Measurements from ENCODE around the gene VCPKMT. TPM values are rescaled to one million over a fixed set of nuclear protein-coding genes. Genes with fewer than 3 reads are reported as not detected.
A peak's percentile ranks its signal among the peaks of the same experiment; 100 is the strongest.

The VCPKMT gene
- total and polyA plus RNA-seq, 7 donors: 1.8 to 8.2 (median 4.6) TPM

DNA sequence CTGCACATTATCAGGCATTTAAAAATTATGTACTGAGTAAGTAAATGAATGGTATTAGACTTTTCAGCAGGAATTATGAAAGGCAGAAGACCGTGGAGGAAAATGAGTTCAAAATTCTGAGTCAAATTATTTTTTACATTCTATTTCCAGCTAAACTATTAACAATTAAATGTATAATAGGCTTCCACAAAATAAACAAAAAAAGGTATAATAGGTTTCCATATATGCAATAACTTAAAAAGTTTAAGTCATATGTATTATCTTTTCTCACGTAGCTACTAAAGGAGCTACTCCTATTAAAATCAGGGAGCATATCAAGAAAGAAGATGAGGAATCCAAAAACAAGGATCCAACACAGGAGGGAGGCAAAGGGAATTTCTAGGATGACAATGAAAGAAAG lies 11.4 kb upstream of the VCPKMT start:
- Histone ChIP-seq H3K27ac (no peak overlapping the region), H3K4me3 (no peak overlapping the region), H3K9me3 (no peaks in the 10 kb centered on the region), H3K4me1 (peaks cover 16% of the 10 kb centered on the region), H3K36me3 (ENCODE audit: insufficient read depth in 1 of 2, low read depth in 1 of 2) (peaks cover 0 to 91% of the 10 kb centered on the region in 2 donors), H3K27me3 (ENCODE audit: insufficient read depth in 3 of 3, low read length in 2 of 3) (no peaks in the 10 kb centered on the region)
- TF ChIP-seq, protein P1, sequence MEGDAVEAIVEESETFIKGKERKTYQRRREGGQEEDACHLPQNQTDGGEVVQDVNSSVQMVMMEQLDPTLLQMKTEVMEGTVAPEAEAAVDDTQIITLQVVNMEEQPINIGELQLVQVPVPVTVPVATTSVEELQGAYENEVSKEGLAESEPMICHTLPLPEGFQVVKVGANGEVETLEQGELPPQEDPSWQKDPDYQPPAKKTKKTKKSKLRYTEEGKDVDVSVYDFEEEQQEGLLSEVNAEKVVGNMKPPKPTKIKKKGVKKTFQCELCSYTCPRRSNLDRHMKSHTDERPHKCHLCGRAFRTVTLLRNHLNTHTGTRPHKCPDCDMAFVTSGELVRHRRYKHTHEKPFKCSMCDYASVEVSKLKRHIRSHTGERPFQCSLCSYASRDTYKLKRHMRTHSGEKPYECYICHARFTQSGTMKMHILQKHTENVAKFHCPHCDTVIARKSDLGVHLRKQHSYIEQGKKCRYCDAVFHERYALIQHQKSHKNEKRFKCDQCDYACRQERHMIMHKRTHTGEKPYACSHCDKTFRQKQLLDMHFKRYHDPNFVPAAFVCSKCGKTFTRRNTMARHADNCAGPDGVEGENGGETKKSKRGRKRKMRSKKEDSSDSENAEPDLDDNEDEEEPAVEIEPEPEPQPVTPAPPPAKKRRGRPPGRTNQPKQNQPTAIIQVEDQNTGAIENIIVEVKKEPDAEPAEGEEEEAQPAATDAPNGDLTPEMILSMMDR (IDR thresholded peaks at IDR 0.05): no peak
- intact Hi-C loops (cut with DNase I): no loop called here
- 88 to 99% (median 94%) methylated on average over 2 of the region's 2 CpGs for WGBS, 3 donors
- DNase-seq: no peak
- ATAC-seq: no peak

DNA sequence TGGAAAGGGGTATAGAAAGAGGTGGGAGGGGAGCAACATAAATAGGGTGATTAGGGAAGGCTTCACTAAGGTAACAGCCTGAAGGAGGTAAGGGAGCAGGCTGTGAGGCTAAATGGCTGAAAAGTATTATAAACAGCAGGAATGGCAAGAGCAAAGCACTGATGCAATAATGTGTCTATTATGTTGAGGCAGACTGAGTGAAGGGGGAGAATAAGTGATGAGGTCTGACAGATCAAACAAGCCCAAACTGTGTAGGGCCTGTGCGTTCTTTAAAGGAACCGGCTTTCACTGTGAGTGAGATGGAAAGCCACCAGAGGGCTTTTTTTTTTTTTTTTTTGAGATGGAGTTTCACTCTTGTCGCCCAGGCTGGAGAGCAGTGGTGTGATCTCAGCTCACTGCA lies 6.7 kb upstream of the VCPKMT start:
- Histone ChIP-seq H3K27me3 (ENCODE audit: insufficient read depth in 3 of 3, low read length in 2 of 3) (no peaks in the 10 kb centered on the region), H3K4me3 (no peak overlapping the region), H3K36me3 (ENCODE audit: insufficient read depth in 1 of 2, low read depth in 1 of 2) (peaks cover 0 to 87% of the 10 kb centered on the region in 2 donors), H3K27ac (no peak overlapping the region), H3K9me3 (no peaks in the 10 kb centered on the region), H3K4me1 (peaks cover 16% of the 10 kb centered on the region)
- ATAC-seq (peak in 1 of 4 donors; percentile 28), DNase-seq (no peak)
- intact Hi-C loops (cut with DNase I): no loop called here
- TF ChIP-seq, protein P1 (IDR thresholded peaks at IDR 0.05): no peak
- 49 to 97% (median 79%) methylated on average over 3 of the region's 3 CpGs for WGBS, 3 donors

DNA sequence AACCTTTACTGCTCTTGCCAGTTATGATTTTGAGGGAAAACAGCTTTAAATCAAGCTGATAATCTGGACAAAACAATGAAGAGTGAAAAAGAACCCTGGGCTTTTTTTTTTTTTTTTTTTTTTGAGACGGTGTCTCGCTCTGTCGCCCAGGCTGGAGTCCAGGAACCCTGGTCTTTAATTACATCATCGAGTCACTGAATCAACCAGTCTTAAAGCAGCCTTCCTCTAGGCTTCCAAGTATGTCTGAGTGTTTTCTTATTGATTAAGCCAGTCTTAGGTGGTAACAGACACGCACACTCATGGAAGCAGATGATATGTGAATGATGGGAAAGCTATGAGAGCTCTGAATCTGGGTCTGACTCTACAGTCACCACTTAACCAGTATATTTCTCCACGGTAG lies 5.9 kb upstream of the VCPKMT start:
- TF ChIP-seq, protein P1 (IDR thresholded peaks at IDR 0.05): no peak
- Histone ChIP-seq H3K9me3 (no peaks in the 10 kb centered on the region), H3K27ac (no peak overlapping the region), H3K27me3 (ENCODE audit: insufficient read depth in 3 of 3, low read length in 2 of 3) (no peaks in the 10 kb centered on the region), H3K4me3 (no peak overlapping the region), H3K36me3 (ENCODE audit: insufficient read depth in 1 of 2, low read depth in 1 of 2) (peaks cover 0 to 87% of the 10 kb centered on the region in 2 donors), H3K4me1 (peaks cover 19% of the 10 kb centered on the region)
- WGBS, 3 donors: 78 to 89% (median 88%) methylated on average over 6 of the region's 6 CpGs
- intact Hi-C loops (cut with DNase I): no loop called here
- ATAC-seq (no peak), DNase-seq (no peak)

DNA sequence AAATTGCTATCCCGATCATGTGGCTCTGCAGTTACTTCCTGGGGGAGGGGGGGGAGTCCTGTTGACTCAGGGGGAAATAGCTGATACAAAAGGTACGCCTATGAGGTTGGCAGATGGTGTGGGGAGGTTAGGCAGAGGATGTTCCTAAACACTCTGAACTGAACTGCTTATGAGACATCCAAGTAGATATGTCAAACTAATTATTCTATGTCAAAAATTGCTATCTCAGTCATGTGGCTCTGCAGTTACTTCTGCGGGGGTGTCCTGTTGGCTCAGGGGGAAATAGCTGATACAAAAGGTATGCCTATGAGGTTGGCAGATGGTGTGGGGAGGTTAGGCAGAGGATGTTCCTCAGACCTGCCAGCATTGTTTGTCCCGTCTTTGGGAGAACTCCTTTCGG lies 5.1 kb upstream of the VCPKMT start:
- no peaks in the 10 kb centered on the region for H3K9me3 ChIP-seq
- no peaks in the 10 kb centered on the region for H3K27me3 ChIP-seq (ENCODE audit: insufficient read depth in 3 of 3, low read length in 2 of 3)
- H3K36me3 ChIP-seq (ENCODE audit: insufficient read depth in 1 of 2, low read depth in 1 of 2): peaks cover 0 to 82% of the 10 kb centered on the region in 2 donors
- intact Hi-C loops (cut with DNase I): no loop called here
- H3K27ac ChIP-seq: no peak overlapping the region
- 83 to 85% (median 84%) methylated on average over 5 of the region's 5 CpGs for WGBS, 3 donors
- H3K4me3 ChIP-seq: no peak overlapping the region
- ATAC-seq (no peak), DNase-seq (no peak)
- TF ChIP-seq, protein P1 (IDR thresholded peaks at IDR 0.05): no peak
- peaks cover 25% of the 10 kb centered on the region for H3K4me1 ChIP-seq

DNA sequence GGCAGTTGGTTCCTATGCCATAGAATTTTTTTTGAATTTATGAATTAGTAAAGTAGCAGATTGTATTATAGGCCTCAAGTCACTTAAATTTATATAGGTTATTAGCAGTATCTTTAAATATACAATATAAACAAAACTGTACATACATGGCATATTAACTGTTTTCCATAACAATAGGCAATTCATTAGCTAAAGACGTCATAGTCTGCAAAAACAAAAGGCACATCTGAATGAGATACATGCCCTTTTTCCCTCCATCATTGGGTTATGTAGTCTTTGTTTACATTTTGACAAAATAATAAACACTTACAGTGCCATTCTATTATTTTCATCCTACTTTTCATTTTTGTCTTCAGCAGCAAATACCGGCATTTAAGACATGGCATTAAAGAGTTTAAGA lies 1.1 kb upstream of the VCPKMT start:
- Histone ChIP-seq H3K4me1 (peaks cover 18% of the 10 kb centered on the region), H3K27ac (peak overlapping the region; percentile 94), H3K27me3 (ENCODE audit: insufficient read depth in 3 of 3, low read length in 2 of 3) (no peaks in the 10 kb centered on the region), H3K36me3 (ENCODE audit: insufficient read depth in 1 of 2, low read depth in 1 of 2) (peaks cover 2 to 79% of the 10 kb centered on the region in 2 donors), H3K9me3 (no peaks in the 10 kb centered on the region), H3K4me3 (no peak overlapping the region)
- DNase-seq (no peak), ATAC-seq (no peak)
- TF ChIP-seq, protein P1 (IDR thresholded peaks at IDR 0.05): no peak
- intact Hi-C loops (cut with DNase I): loop anchor here in 1 of 2 donors (10.0 kb wide), 1 partner anchor 493 kb away; the partner anchor contains the start of genes MGAT2 and RPL36AL
- 83 to 90% (median 86%) methylated on average over 2 of the region's 2 CpGs for WGBS, 3 donors

Measured in psoas muscle (tissue), 8 donors.